Adrenal gland (tissue), 12 donors: Measurements from ENCODE around the gene GPC6. TPM values are rescaled to one million over a fixed set of nuclear protein-coding genes. Genes with fewer than 3 reads are reported as not detected.

Experiments
- DNase-seq, 7 donors: peaks; one replicate each; pipeline ENCODE4 v3.0.0-alpha.2; 2019 to 2020
- H3K27ac ChIP-seq, 5 donors: fragments of 200-600 bp; sonication (generic) in 4 of 5; 1 replicate in 3 of 5; 2 replicates in 2 of 5; pipeline versions ENCODE4 v1.5.1 to v1.8.0; 2016 to 2020; ENCODE audit warnings: mild to moderate bottlenecking in 1 of 5
- H3K27me3 ChIP-seq: fragments of 200-600 bp; 2 replicates; pipeline ENCODE4 v1.8.0; 2021
- H3K36me3 ChIP-seq, 2 donors: fragments of 200-600 bp; replicated peaks in 1 of 2; 1 replicate in 1 of 2; 2 replicates in 1 of 2; pipeline versions ENCODE4 v1.5.1 to v1.8.0; 2018 to 2022
- H3K4me1 ChIP-seq, 2 donors: fragments of 200-600 bp; replicated peaks in 1 of 2; 1 replicate in 1 of 2; 2 replicates in 1 of 2; pipeline versions ENCODE4 v1.5.1 to v1.8.0; 2018 to 2021
- H3K4me3 ChIP-seq, 4 donors: fragments of 200-600 bp; sonication (generic) in 3 of 4; one replicate each; pipeline ENCODE4 v1.5.1; 2016 to 2018
- H3K9me3 ChIP-seq, 3 donors: fragments of 200-600 bp; sonication (generic) in 1 of 3; replicated peaks in 1 of 3; 1 replicate in 2 of 3; 2 replicates in 1 of 3; pipeline versions ENCODE4 v1.5.1 to v1.8.0; 2016 to 2021
- POLR2A ChIP-seq, 2 donors: fragments of 450-650 bp; IDR thresholded peaks; one replicate each; pipeline ENCODE4 v1.6.1; 2017; ENCODE audit warnings: antibody characterized with exemption in 2 of 2, mild to moderate bottlenecking in 2 of 2, moderate library complexity in 1 of 2
- WGBS, 4 donors: extraction: QIAGEN DNeasy Blood & Tissue Kit in 2 of 4; methylation state at CpG; one replicate each; pipeline versions ENCODE4 v1.1.5 to v1.1.7; 2013 to 2017; 5-methylcytosine and 5-hydroxymethylcytosine counted together
- intact Hi-C, 2 donors: fragments of 100-400 bp; cut with DNase I; formaldehyde crosslinking; loops; one replicate each; pipeline versions ENCODE4 v1.14.1 to v1.15.0; 2022 to 2023
- polyA plus RNA-seq, 3 donors: library from polyadenylated mRNA; stranded (reverse); fragments of 200-250 nt in 2 of 3; fragments of 350-450 nt in 1 of 3; fragmentation: Illumina TruSeq in 1 of 3; extraction: RNeasy Lipid Tissue Mini Kit (QIAGEN cat#74804) in 1 of 3; gene quantifications; one replicate each; pipeline ENCODE4 v1.2.3, GENCODE V29; 2013 to 2014
- total RNA-seq, 9 donors: library from RNA; depleted of rRNA in 4 of 9; stranded (reverse); fragments of >200 nt in 4 of 9; fragments of 120-200 nt in 1 of 9; fragmentation: NEBNext Ultra II Directional in 1 of 9; extraction: Animal tissue kit (Norgen Biotek cat#: 25700) in 1 of 9; gene quantifications; one replicate each; pipeline versions ENCODE4 v1.1.0 to v1.2.4, GENCODE V29; 2013 to 2023
- TF ChIP-seq, protein P1 (sequence below), 6 experiments: fragments of 450-650 bp in 4 of 6; fragments of 200-600 bp in 2 of 6; sonication (generic) in 1 of 6; IDR thresholded peaks; 1 replicate in 5 of 6; 2 replicates in 1 of 6; pipeline versions ENCODE4 v1.5.1 to v1.8.0; 2016 to 2021; ENCODE audit warnings: antibody characterized with exemption in 6 of 6, mild to moderate bottlenecking in 2 of 6, moderate library complexity in 1 of 6
- donor health status: healthy with polysubstance abuse.
- donor health status: Bipolar disorder and iron deficiency.
- donor health status: DM: yes; HTN: yes; CAD: no.
- donor health status: DM: no; HTN: no; CAD: no.
- donor health status: DM: no; HTN: no; CAD: no.
- donor health status: DM: yes; HTN: yes; CAD: no.

Gene GPC6
- total and polyA plus RNA-seq, 12 donors: 0.37 to 62.3 (median 2.5) TPM

DNA sequence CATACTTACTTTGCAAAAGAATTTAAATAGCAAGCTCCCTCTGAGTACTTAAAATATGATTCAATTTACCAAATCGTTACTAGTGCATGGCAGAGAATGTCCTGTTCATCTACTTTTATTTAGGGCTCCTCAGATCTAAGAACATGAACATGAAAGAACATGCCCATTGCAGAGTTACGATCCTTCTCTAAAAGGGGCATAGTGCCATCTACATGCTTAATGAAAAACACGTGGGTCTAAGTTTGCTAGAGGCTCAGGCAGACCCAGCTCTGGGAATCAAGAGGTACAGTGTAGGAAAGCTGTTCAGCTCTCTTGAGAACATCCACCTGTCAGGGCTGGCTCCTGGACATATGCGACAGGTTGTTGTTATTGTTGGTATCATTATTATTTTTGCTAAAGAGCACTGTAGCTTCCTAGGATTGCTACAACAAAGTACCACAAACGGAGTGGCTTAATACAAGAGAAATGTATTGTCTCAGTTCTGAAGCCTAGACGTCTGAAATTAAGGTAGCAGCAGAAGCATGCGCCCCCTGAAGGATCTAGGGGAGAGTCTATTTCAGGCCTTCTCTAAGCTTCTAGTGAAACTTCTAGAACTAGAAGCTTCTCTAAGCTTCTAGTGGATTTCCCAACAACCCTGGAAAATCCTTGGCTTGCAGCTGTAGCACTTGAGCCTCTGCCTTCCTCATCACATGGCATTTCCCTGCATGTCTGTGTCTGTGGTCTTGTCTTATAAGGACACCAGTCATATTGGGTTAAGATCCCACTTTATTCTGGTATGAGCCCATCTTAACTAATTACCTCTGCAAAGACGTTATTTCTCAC lies 1119.0 kb downstream of the GPC6 start:
- 61 to 65% (median 62%) methylated on average over 8 of the region's 8 CpGs for WGBS, 4 donors
- no peak for DNase-seq
- H3K27ac ChIP-seq: no peak overlapping the region
- H3K9me3 ChIP-seq: no peaks in the 10 kb centered on the region
- no peaks in the 10 kb centered on the region for H3K36me3 ChIP-seq
- peaks cover 0 to 11% of the 10 kb centered on the region in 2 donors for H3K4me1 ChIP-seq
- H3K27me3 ChIP-seq: no peaks in the 10 kb centered on the region
- H3K4me3 ChIP-seq: no peak overlapping the region
- TF ChIP-seq POLR2A (IDR thresholded peaks at IDR 0.05): no peak
- TF ChIP-seq, protein P1, sequence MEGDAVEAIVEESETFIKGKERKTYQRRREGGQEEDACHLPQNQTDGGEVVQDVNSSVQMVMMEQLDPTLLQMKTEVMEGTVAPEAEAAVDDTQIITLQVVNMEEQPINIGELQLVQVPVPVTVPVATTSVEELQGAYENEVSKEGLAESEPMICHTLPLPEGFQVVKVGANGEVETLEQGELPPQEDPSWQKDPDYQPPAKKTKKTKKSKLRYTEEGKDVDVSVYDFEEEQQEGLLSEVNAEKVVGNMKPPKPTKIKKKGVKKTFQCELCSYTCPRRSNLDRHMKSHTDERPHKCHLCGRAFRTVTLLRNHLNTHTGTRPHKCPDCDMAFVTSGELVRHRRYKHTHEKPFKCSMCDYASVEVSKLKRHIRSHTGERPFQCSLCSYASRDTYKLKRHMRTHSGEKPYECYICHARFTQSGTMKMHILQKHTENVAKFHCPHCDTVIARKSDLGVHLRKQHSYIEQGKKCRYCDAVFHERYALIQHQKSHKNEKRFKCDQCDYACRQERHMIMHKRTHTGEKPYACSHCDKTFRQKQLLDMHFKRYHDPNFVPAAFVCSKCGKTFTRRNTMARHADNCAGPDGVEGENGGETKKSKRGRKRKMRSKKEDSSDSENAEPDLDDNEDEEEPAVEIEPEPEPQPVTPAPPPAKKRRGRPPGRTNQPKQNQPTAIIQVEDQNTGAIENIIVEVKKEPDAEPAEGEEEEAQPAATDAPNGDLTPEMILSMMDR (IDR thresholded peaks at IDR 0.05): no peak
- intact Hi-C loops: no loop called here

DNA sequence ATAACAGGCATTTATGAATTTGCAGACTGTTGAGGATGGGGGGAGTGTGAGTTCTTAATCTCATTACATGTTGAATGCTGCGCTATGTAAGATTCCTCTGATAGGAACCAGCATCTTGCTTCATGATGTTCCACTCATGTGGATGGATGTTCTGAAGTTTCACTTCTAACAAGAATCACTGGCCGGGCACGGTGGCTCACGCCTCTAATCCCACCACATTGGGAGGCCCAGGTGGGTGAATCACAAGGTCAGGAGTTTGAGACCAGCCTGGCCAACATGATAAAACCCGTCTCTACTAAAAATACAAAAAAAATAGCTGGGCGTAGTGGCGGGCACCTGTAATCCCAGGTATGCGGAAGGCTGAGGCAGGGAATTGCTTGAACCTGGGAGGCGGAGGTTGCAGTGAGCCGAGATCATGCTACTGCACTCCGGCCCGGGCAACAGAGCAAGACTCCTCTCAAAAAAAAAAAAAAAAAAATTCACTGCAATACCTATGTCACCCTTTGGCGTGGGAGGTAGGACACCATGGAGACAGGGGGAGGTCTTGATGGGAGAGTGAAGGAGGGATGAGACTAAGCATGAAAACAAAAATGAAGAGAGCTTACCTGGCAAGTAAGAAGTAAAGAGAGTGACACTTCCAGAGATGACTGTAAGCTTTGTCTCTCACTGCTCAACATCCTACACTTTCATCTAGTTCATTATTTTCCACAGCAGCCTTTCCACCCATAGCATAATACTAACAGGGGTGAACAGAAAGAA lies 1119.8 kb downstream of the GPC6 start:
- WGBS, 4 donors: 92 to 95% (median 93%) methylated on average over 13 of the region's 13 CpGs
- H3K27me3 ChIP-seq: no peaks in the 10 kb centered on the region
- H3K9me3 ChIP-seq: no peaks in the 10 kb centered on the region
- intact Hi-C loops: no loop called here
- DNase-seq: no peak
- H3K36me3 ChIP-seq: no peaks in the 10 kb centered on the region
- H3K4me1 ChIP-seq: peaks cover 0 to 11% of the 10 kb centered on the region in 2 donors
- no peak for TF ChIP-seq POLR2A (IDR thresholded peaks at IDR 0.05)
- TF ChIP-seq, protein P1 (IDR thresholded peaks at IDR 0.05): no peak
- no peak overlapping the region for H3K4me3 ChIP-seq
- no peak overlapping the region for H3K27ac ChIP-seq

DNA sequence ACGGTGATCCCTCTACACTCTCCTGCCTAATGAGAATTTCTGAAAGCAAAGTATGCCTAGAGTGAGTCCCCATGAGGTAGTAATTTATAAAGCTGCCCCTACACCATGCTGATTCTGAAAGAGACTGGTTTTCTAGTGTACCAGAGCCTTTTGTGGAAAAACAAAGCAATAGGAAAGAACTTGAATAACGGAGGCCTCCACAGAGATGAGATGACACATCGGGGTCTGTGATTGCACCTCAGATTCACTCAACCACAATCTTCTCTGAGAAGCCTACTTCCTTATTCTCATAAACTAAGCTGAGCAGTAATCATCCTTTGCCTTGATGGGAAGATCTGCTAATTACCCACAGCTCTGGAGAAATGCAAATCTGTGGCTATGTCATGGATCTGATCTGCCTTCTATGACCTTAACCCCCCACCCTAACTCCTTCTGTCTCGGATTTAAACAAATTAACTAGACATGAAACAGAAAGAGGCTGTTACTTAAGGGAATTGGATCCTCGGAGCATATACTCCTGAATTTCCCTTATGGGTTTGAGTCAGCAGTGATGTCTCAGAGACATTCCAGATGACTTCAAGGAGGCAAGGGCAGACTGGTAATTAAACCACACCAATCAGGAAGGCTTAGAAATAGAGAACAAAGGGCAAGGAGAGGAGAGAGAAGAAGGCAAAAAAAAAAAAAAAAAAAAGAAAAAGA lies 1124.8 kb downstream of the GPC6 start:
- WGBS, 4 donors: 73 to 85% (median 80%) methylated on average over 5 of the region's 5 CpGs

More for the DNA sequence above, 1124.8 kb downstream of the GPC6 start:
- H3K9me3 ChIP-seq: no peaks in the 10 kb centered on the region
- H3K4me1 ChIP-seq: no peaks in the 10 kb centered on the region
- intact Hi-C loops: no loop called here
- no peak overlapping the region for H3K4me3 ChIP-seq
- TF ChIP-seq, protein P1 (IDR thresholded peaks at IDR 0.05): no peak
- TF ChIP-seq POLR2A (IDR thresholded peaks at IDR 0.05): no peak
- no peaks in the 10 kb centered on the region for H3K27me3 ChIP-seq
- H3K27ac ChIP-seq: no peak overlapping the region
- no peaks in the 10 kb centered on the region for H3K36me3 ChIP-seq
- no peak for DNase-seq
